Hepatocyte (in vitro differentiated cells): ENCODE results near the gene IDH1. TPM values are rescaled to one million over a fixed set of nuclear protein-coding genes. Genes with fewer than 3 reads are reported as not detected.

ENCODE experiments used
- DNase-seq: peaks from one replicate; pipeline ENCODE4 v3.0.0-alpha.2; 2016; ENCODE audit warnings: low spot score
- H2AFZ ChIP-seq: fragments of 200-600 bp; sonication (generic); 2 replicates; pipeline ENCODE4 v1.6.0; 2016; ENCODE audit warnings: antibody characterized with exemption, mild to moderate bottlenecking
- H3K27ac ChIP-seq: fragments of 200-600 bp; sonication (generic); 2 replicates; pipeline ENCODE4 v1.5.1; 2016; ENCODE audit warnings: mild to moderate bottlenecking
- H3K27me3 ChIP-seq: fragments of 200-600 bp; sonication (generic); 2 replicates; pipeline ENCODE4 v1.6.1; 2016
- H3K36me3 ChIP-seq: fragments of 200-600 bp; sonication (generic); replicated peaks from 2 replicates; pipeline ENCODE4 v1.5.1; 2016; ENCODE audit warnings: low read depth; ENCODE audit not compliant: insufficient read depth
- H3K4me1 ChIP-seq: fragments of 200-600 bp; sonication (generic); 2 replicates; pipeline ENCODE4 v1.5.1; 2016; ENCODE audit warnings: mild to moderate bottlenecking, moderate library complexity; ENCODE audit not compliant: insufficient read depth
- H3K4me2 ChIP-seq: fragments of 200-600 bp; sonication (generic); 2 replicates; pipeline ENCODE4 v1.6.0; 2016
- H3K4me3 ChIP-seq: fragments of 200-600 bp; sonication (generic); 2 replicates; pipeline ENCODE4 v1.5.1; 2016; ENCODE audit warnings: mild to moderate bottlenecking
- H3K79me2 ChIP-seq: fragments of 200-600 bp; sonication (generic); 2 replicates; pipeline ENCODE4 v1.6.0; 2017; ENCODE audit warnings: mild to moderate bottlenecking
- H3K9me2 ChIP-seq: fragments of 200-600 bp; sonication (generic); replicated peaks from 2 replicates; pipeline ENCODE4 v1.6.0; 2017; ENCODE audit warnings: mild to moderate bottlenecking; ENCODE audit not compliant: insufficient read depth
- H3K9me3 ChIP-seq: fragments of 200-600 bp; sonication (generic); 2 replicates; pipeline ENCODE4 v1.5.1; 2016; ENCODE audit warnings: low read depth, mild to moderate bottlenecking
- H4K20me1 ChIP-seq: fragments of 200-600 bp; sonication (generic); 2 replicates; pipeline ENCODE4 v1.6.0; 2016; ENCODE audit warnings: mild to moderate bottlenecking; ENCODE audit not compliant: insufficient read depth, poor library complexity, severe bottlenecking
- CTCF ChIP-seq: fragments of 200-600 bp; sonication (generic); IDR thresholded peaks from 2 replicates; pipeline ENCODE4 v1.5.1; 2016; ENCODE audit warnings: antibody characterized with exemption, mild to moderate bottlenecking; ENCODE audit not compliant: poor library complexity
- EZH2 ChIP-seq: fragments of 200-600 bp; sonication (generic); IDR thresholded peaks from 2 replicates; pipeline ENCODE4 v1.6.1; 2016; ENCODE audit warnings: antibody characterized with exemption, mild to moderate bottlenecking, borderline replicate concordance
- EZH2phosphoT487 ChIP-seq: fragments of 200-600 bp; sonication (generic); IDR thresholded peaks from one replicate; pipeline ENCODE4 v1.6.1; 2018; ENCODE audit warnings: antibody characterized with exemption, mild to moderate bottlenecking, low read depth, moderate library complexity; ENCODE audit not compliant: unreplicated experiment, severe bottlenecking
- WGBS: methylation state at CpG from one replicate; pipeline ENCODE4 v1.1.6; 2016; ENCODE audit warnings: low lambda C conversion rate; ENCODE audit errors: missing lambda C conversion rate; 5-methylcytosine and 5-hydroxymethylcytosine counted together
- polyA plus RNA-seq: library from polyadenylated mRNA; unstranded; fragments of >200 nt; fragmentation: Nextera tagmentation; extraction: Ambion mirVana; gene quantifications from 2 replicates; pipeline ENCODE4 v1.2.1, GENCODE V29; 2016
- total RNA-seq: library from RNA; depleted of rRNA; stranded (reverse); fragments of >200 nt; gene quantifications from 2 replicates; pipeline ENCODE4 v1.2.3, GENCODE V29; 2014

The IDH1 gene
- total and polyA plus RNA-seq, 2 experiments from 2014 or later: 263 to 411 TPM

- Histone ChIP-seq H3K4me3 (no peak overlapping the region), H3K27ac (no peak overlapping the region), H3K79me2 (no peaks in the 10 kb centered on the region), H2AFZ (no peak overlapping the region), H3K36me3 (no peaks in the 10 kb centered on the region), H3K9me3 (no peaks in the 10 kb centered on the region), H3K9me2 (no peaks in the 10 kb centered on the region), H3K27me3 (no peaks in the 10 kb centered on the region), H4K20me1 (no peaks in the 10 kb centered on the region), H3K4me1 (no peaks in the 10 kb centered on the region), H3K4me2 (no peak overlapping the region)
- WGBS: 91% methylated on average over 9 of the region's 9 CpGs
- no peak for DNase-seq
- no peak for TF ChIP-seq EZH2
- no peak for TF ChIP-seq CTCF
- TF ChIP-seq EZH2phosphoT487: no peak
Observed at GRCh38 chr2:208210688-208211451, 44.0 kb downstream of the IDH1 start.

- Histone ChIP-seq H3K27me3 (no peaks in the 10 kb centered on the region), H3K4me1 (no peaks in the 10 kb centered on the region), H2AFZ (no peak overlapping the region), H3K4me3 (no peak overlapping the region), H3K36me3 (no peaks in the 10 kb centered on the region), H3K9me2 (no peaks in the 10 kb centered on the region), H3K27ac (no peak overlapping the region), H4K20me1 (no peaks in the 10 kb centered on the region), H3K9me3 (no peaks in the 10 kb centered on the region), H3K79me2 (no peaks in the 10 kb centered on the region), H3K4me2 (no peak overlapping the region)
- 91% methylated on average over 9 of the region's 9 CpGs for WGBS
- no peak for TF ChIP-seq EZH2phosphoT487
- TF ChIP-seq CTCF: no peak
- no peak for TF ChIP-seq EZH2
- DNase-seq: no peak
Observed at GRCh38 chr2:208208335-208209085, 46.4 kb downstream of the IDH1 start.

GRCh38 chr2:208207769-208208168, 47.1 kb downstream of the IDH1 start:
- DNase-seq: no peak
- no peaks in the 10 kb centered on the region for H4K20me1 ChIP-seq
- no peak overlapping the region for H2AFZ ChIP-seq
- H3K9me2 ChIP-seq: no peaks in the 10 kb centered on the region
- WGBS: 84% methylated on average over 3 of the region's 3 CpGs
- no peaks in the 10 kb centered on the region for H3K27me3 ChIP-seq
- H3K9me3 ChIP-seq: no peaks in the 10 kb centered on the region
- H3K79me2 ChIP-seq: no peaks in the 10 kb centered on the region
- TF ChIP-seq EZH2phosphoT487 (no peak), EZH2 (no peak), CTCF (no peak)
- no peak overlapping the region for H3K4me3 ChIP-seq
- no peak overlapping the region for H3K4me2 ChIP-seq
- no peaks in the 10 kb centered on the region for H3K36me3 ChIP-seq
- H3K27ac ChIP-seq: no peak overlapping the region
- no peaks in the 10 kb centered on the region for H3K4me1 ChIP-seq
